HG03095 (cell line): ENCODE measurements around the gene CYFIP1.

Experiments
- ATAC-seq: cut with Tn5 transposase; IDR thresholded peaks from one replicate; pipeline ENCODE4 v1.9.1; 2021; ENCODE audit warnings: moderate library complexity; ENCODE audit not compliant: unreplicated experiment

CYFIP1 gene

GRCh38 chr15:22823495-22824128 is 156.6 kb downstream of the CYFIP1 start:
- ATAC-seq: no peak

- no peak for ATAC-seq
These were observed 160.5 kb downstream of the CYFIP1 start for GRCh38 chr15:22819651-22820050.
